Osteoblast (primary cell): Measurements from ENCODE around the gene PTPN14. TPM values are rescaled to one million over a fixed set of nuclear protein-coding genes. Genes with fewer than 3 reads are reported as not detected.

Source experiments
- DNase-seq: peaks from one replicate; pipeline ENCODE4 v3.0.0; 2011; ENCODE audit warnings: low spot score, mixed read lengths; ENCODE audit not compliant: insufficient read length; ENCODE audit errors: missing footprints
- H2AFZ ChIP-seq: 2 replicates; pipeline ENCODE4 v1.6.0; 2011; ENCODE audit warnings: mild to moderate bottlenecking, low read length
- H3K27ac ChIP-seq: 2 replicates; pipeline ENCODE4 v1.5.1; 2011; ENCODE audit warnings: mild to moderate bottlenecking, low read depth, low read length, moderate library complexity
- H3K27me3 ChIP-seq: 2 replicates; pipeline ENCODE4 v1.6.0; 2012; ENCODE audit warnings: mild to moderate bottlenecking, control low read depth, inconsistent platforms, low read length, moderate library complexity; ENCODE audit not compliant: insufficient read depth
- H3K36me3 ChIP-seq: 2 replicates; pipeline ENCODE4 v1.5.1; 2011; ENCODE audit warnings: mild to moderate bottlenecking, low read length, control low read depth, moderate library complexity; ENCODE audit not compliant: insufficient read depth
- H3K4me1 ChIP-seq: 2 replicates; pipeline ENCODE4 v1.5.1; 2011; ENCODE audit warnings: mild to moderate bottlenecking, low read length, control low read depth, moderate library complexity; ENCODE audit not compliant: insufficient read depth
- H3K4me2 ChIP-seq: 2 replicates; pipeline ENCODE4 v1.6.0; 2011; ENCODE audit warnings: mild to moderate bottlenecking, low read length; ENCODE audit not compliant: insufficient read depth
- H3K4me3 ChIP-seq: fragments of 200-600 bp; sonication (generic); 3 replicates; pipeline ENCODE4 v1.5.1; 2012; ENCODE audit warnings: mild to moderate bottlenecking, low read length, inconsistent platforms; ENCODE audit not compliant: insufficient read depth
- H3K79me2 ChIP-seq: 2 replicates; pipeline ENCODE4 v1.6.0; 2012; ENCODE audit warnings: mild to moderate bottlenecking, low read length, control low read depth, inconsistent platforms; ENCODE audit not compliant: insufficient read depth
- H3K9me3 ChIP-seq: 2 replicates; pipeline ENCODE4 v1.5.1; 2011; ENCODE audit warnings: low read depth, low read length, control low read depth
- H4K20me1 ChIP-seq: 2 replicates; pipeline ENCODE4 v1.6.0; 2012; ENCODE audit warnings: mild to moderate bottlenecking, low read length, control low read depth; ENCODE audit not compliant: insufficient read depth
- total RNA-seq: library from RNA; depleted of rRNA; stranded (reverse); fragments of >200 nt; gene quantifications from 2 replicates; pipeline ENCODE4 v1.2.3, GENCODE V29; 2012
- TF ChIP-seq, protein P1 (sequence below): IDR thresholded peaks from 2 replicates; pipeline ENCODE4 v1.5.1; 2011; ENCODE audit warnings: mild to moderate bottlenecking, low read depth, low read length, moderate library complexity; ENCODE audit errors: extremely low read depth

Gene PTPN14
- total RNA-seq, 1 donor, result 131 TPM

DNA sequence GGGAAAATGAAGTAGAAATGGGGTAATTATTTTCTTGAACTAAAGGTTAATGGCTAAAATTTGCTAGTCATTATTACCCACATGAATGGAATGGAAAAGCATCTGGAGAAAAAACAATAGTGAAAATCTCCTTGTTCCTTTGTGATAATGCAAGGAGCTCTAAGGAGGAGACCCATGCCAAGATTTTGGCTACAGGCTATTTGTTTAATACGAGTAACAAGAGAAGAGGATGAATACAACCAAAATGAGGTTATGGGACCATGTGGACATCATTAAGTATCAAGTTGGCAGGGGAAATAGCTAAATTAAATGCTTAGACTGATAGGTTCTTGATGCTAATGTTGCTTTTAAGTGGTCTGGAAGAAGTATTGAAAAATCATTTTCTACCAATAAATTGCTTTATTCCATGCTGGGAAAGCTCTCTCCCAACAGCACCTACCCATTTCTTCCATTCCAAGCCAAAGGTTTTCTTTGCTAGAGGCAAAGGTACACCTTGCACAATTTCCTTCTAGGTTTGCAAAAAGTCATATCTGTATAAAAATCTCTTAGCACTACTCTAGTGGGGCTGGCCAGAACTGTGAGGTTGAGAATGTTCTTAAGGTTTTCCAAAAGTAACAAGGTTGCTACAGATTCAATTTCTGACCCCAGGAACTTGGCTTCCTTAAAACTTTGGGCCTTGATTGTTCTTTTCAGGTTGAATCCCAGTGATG, 170.3 kb downstream of the PTPN14 start:
- Histone ChIP-seq H3K36me3 (peaks cover 95% of the 10 kb centered on the region), H3K4me1 (peaks cover 20% of the 10 kb centered on the region), H2AFZ (no peak overlapping the region), H3K4me3 (no peak overlapping the region), H4K20me1 (no peaks in the 10 kb centered on the region), H3K27me3 (no peaks in the 10 kb centered on the region), H3K9me3 (no peaks in the 10 kb centered on the region), H3K27ac (no peak overlapping the region), H3K4me2 (no peak overlapping the region), H3K79me2 (peaks cover 66% of the 10 kb centered on the region)
- DNase-seq, result no peak
- TF ChIP-seq, protein P1, sequence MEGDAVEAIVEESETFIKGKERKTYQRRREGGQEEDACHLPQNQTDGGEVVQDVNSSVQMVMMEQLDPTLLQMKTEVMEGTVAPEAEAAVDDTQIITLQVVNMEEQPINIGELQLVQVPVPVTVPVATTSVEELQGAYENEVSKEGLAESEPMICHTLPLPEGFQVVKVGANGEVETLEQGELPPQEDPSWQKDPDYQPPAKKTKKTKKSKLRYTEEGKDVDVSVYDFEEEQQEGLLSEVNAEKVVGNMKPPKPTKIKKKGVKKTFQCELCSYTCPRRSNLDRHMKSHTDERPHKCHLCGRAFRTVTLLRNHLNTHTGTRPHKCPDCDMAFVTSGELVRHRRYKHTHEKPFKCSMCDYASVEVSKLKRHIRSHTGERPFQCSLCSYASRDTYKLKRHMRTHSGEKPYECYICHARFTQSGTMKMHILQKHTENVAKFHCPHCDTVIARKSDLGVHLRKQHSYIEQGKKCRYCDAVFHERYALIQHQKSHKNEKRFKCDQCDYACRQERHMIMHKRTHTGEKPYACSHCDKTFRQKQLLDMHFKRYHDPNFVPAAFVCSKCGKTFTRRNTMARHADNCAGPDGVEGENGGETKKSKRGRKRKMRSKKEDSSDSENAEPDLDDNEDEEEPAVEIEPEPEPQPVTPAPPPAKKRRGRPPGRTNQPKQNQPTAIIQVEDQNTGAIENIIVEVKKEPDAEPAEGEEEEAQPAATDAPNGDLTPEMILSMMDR, result no peak

DNA sequence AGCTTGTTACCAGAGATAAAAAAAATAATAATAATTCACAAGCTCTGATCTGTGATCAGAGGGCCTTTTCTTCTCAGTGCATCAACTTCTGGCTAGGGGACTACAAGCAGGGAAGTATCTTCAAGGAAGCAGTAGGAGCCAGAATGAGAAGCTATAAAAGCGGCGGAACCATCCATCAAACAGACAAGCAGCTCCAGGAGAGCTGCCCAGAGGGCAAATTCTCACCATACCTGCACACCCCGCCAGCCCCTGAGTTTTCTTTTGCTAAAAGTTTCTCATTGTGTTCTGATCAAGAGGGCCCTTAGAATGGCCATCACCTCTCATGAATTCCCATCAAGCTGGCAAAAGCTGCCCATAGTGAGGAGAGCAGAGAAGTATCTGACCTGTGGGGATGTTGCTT, 171.0 kb downstream of the PTPN14 start:
- Histone ChIP-seq H3K27me3 (no peaks in the 10 kb centered on the region), H3K4me2 (no peak overlapping the region), H3K4me3 (no peak overlapping the region), H4K20me1 (no peaks in the 10 kb centered on the region), H3K36me3 (peaks cover 95% of the 10 kb centered on the region), H3K27ac (no peak overlapping the region), H2AFZ (no peak overlapping the region), H3K9me3 (no peaks in the 10 kb centered on the region), H3K79me2 (peaks cover 73% of the 10 kb centered on the region), H3K4me1 (peaks cover 22% of the 10 kb centered on the region)
- DNase-seq, result no peak
- TF ChIP-seq, protein P1, result no peak

DNA sequence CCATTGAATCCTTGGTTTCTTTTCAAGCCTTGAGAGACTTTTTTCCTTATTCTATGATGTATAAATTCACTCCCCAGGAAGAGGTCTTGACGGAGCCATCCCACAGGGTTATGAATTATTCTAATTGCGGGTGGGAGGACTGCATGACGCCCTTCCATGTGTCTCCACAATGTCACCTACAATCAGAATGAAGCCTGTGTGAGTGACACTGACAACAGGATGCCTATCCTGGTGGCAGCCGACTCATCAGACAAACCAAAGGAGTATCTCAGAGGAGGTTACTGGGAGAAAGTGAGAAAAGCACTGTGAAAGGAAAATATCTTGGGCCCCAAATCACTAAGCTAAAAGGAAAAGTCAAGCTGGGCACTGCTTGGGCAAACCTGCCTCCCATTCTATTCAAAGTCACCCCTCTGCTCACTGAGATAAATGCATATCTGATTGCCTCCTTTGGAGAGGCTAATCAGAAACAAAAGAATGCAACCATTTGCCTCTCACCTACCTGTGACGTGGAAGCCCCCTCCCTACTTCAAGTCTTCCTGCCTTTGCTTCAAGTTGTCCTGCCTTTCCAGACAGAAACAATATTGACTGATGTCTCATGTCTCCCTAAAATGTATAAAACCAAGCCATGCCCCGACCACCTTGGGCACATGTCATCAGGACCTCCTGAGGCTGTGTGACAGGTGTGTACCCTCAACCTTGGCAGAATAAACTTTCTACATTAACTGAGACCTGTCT, 172.0 kb downstream of the PTPN14 start:
- Histone ChIP-seq H3K4me3 (no peak overlapping the region), H3K9me3 (no peaks in the 10 kb centered on the region), H3K27ac (no peak overlapping the region), H4K20me1 (no peaks in the 10 kb centered on the region), H3K36me3 (peaks cover 94% of the 10 kb centered on the region), H3K79me2 (peaks cover 77% of the 10 kb centered on the region), H3K4me2 (no peak overlapping the region), H3K4me1 (peaks cover 22% of the 10 kb centered on the region), H3K27me3 (no peaks in the 10 kb centered on the region), H2AFZ (no peak overlapping the region)
- TF ChIP-seq, protein P1, result no peak
- DNase-seq, result no peak

DNA sequence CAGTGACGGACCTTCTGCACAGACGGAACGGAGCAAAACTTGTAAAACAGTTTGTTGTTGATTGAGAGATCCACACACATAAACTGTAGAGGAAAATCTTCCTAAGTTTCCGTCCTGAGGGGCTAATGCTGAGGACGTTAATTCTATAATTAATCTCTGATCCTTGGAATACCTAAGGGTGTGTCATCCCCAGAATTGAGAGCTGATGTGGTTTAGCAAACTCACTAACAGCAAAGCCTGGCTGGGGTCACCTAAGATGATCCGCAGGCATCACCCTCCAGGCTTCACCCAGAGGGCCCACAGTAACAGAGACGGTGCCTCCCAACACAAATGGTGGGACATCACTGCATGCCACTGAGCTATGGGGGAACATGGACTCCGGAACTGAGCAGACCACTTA, 172.9 kb downstream of the PTPN14 start:
- no peak overlapping the region for H2AFZ ChIP-seq
- H3K27me3 ChIP-seq, result no peaks in the 10 kb centered on the region
- H3K79me2 ChIP-seq, result peaks cover 75% of the 10 kb centered on the region
- peaks cover 22% of the 10 kb centered on the region for H3K4me1 ChIP-seq
- H4K20me1 ChIP-seq, result no peaks in the 10 kb centered on the region
- H3K27ac ChIP-seq, result peak overlapping the region; percentile 56
- DNase-seq, result no peak
- H3K4me3 ChIP-seq, result no peak overlapping the region
- peak overlapping the region; percentile 30 for H3K4me2 ChIP-seq
- H3K36me3 ChIP-seq, result peaks cover 94% of the 10 kb centered on the region
- TF ChIP-seq, protein P1, result no peak
- no peaks in the 10 kb centered on the region for H3K9me3 ChIP-seq
